ENCODE results near the gene CC2D2B. TPM values are rescaled to one million over a fixed set of nuclear protein-coding genes. Genes with fewer than 3 reads are reported as not detected.

The CC2D2B gene
- total and polyA plus RNA-seq, 2 of the 8 experiments (the other 6 are each of a cell fraction or from before 2014, with no cell fraction given): 0.09 to 0.71 TPM

GRCh38 chr10:96072674-96073073 lies 164.9 kb downstream of the CC2D2B start (continued):
- TF ChIP-seq CHD7 (IDR thresholded peaks at IDR 0.05; ENCODE audit: insufficient replicate concordance, low read length): no peak
- TF ChIP-seq SAP30 (IDR thresholded peaks at IDR 0.05; ENCODE audit: insufficient read depth, insufficient replicate concordance, low read length): no peak
- no peak for TF ChIP-seq MAFK (IDR thresholded peaks at IDR 0.05; ENCODE audit: low read depth, low read length)
- TF ChIP-seq ATF2 (IDR thresholded peaks at IDR 0.05; ENCODE audit: low read length): no peak
- TF ChIP-seq GABPA (IDR thresholded peaks at IDR 0.05; ENCODE audit: borderline replicate concordance, insufficient read depth, low read length): no peak
- TF ChIP-seq CHD1 (IDR thresholded peaks at IDR 0.05; ENCODE audit: low read depth, low read length): no peak
- no peak for TF ChIP-seq RBBP5 (IDR thresholded peaks at IDR 0.05; ENCODE audit: borderline replicate concordance, low read depth, low read length)
- no peak for TF ChIP-seq KDM5A (IDR thresholded peaks at IDR 0.05; ENCODE audit: low read length)
- TF ChIP-seq EZH2 (IDR thresholded peaks at IDR 0.05; ENCODE audit: low read depth, low read length, severe bottlenecking): no peak
- TF ChIP-seq CREB1 (IDR thresholded peaks at IDR 0.05): no peak

All from H1 (cell line).